ENCODE measurements around the gene PLEKHM1.

DNA sequence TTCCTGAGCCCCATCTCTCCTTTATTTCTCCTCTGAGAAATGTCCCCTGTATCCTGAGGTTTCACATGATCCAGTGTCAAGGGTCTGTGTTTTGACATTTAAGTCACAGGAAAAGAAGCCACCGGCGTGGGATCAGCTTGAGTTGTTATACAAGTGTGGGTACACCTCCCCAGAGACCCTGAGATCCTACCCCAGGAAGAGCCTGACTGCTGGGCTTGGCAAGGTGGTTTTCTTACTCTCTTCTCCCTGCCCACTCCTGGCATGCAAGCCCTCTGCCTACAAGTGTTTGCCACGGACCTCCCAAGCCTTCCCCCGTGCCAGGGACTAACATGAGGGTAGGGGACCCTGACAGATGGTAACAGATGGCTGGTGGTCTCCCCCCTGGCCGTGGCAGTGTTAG is 55.0 kb downstream of the PLEKHM1 start:
- no peak for TF ChIP-seq RAD21 (conservative IDR thresholded peaks at IDR 0.05 in 1 of 2, IDR thresholded peaks at IDR 0.05 in 1 of 2)
- no peak for TF ChIP-seq KDM1A (IDR thresholded peaks at IDR 0.05; ENCODE audit: low read depth)
- TF ChIP-seq, protein P1, sequence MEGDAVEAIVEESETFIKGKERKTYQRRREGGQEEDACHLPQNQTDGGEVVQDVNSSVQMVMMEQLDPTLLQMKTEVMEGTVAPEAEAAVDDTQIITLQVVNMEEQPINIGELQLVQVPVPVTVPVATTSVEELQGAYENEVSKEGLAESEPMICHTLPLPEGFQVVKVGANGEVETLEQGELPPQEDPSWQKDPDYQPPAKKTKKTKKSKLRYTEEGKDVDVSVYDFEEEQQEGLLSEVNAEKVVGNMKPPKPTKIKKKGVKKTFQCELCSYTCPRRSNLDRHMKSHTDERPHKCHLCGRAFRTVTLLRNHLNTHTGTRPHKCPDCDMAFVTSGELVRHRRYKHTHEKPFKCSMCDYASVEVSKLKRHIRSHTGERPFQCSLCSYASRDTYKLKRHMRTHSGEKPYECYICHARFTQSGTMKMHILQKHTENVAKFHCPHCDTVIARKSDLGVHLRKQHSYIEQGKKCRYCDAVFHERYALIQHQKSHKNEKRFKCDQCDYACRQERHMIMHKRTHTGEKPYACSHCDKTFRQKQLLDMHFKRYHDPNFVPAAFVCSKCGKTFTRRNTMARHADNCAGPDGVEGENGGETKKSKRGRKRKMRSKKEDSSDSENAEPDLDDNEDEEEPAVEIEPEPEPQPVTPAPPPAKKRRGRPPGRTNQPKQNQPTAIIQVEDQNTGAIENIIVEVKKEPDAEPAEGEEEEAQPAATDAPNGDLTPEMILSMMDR (IDR thresholded peaks at IDR 0.05) = no peak
- TF ChIP-seq POLR2A (IDR thresholded peaks at IDR 0.05; ENCODE audit: low read length) = no peak
- no peak for TF ChIP-seq NFE2L2 (conservative IDR thresholded peaks at IDR 0.05; ENCODE audit: low read length)
- no peak for TF ChIP-seq RCOR1 (IDR thresholded peaks at IDR 0.05; ENCODE audit: low read depth, low read length)
- no peak for TF ChIP-seq PHF8 (IDR thresholded peaks at IDR 0.05; ENCODE audit: borderline replicate concordance, low read depth)
- no peak for TF ChIP-seq SMC3 (IDR thresholded peaks at IDR 0.05)
- no peak for TF ChIP-seq CBX8 (IDR thresholded peaks at IDR 0.05)
- no peak for TF ChIP-seq JUN (IDR thresholded peaks at IDR 0.05)
